Measurements from ENCODE around the gene TAX1BP1. TPM values are rescaled to one million over a fixed set of nuclear protein-coding genes. Genes with fewer than 3 reads are reported as not detected.

Gene TAX1BP1
- total RNA-seq, 1 donor: 112 TPM

GRCh38 chr7:27777662-27778061 lies 37.7 kb downstream of the TAX1BP1 start:
- DNase-seq (ENCODE audit: insufficient read length, low spot score, missing footprints): no peak
- peaks cover 54% of the 10 kb centered on the region for H3K79me2 ChIP-seq (ENCODE audit: insufficient read depth, low read length)
- no peaks in the 10 kb centered on the region for H3K27me3 ChIP-seq (ENCODE audit: insufficient read depth, low read length)
- no peak overlapping the region for H3K27ac ChIP-seq (ENCODE audit: low read depth, low read length)
- H3K4me1 ChIP-seq (ENCODE audit: insufficient read depth, low read length): peaks cover 12% of the 10 kb centered on the region
- H3K4me3 ChIP-seq (ENCODE audit: insufficient read depth, low read length): no peak overlapping the region
- no peaks in the 10 kb centered on the region for H3K9me3 ChIP-seq (ENCODE audit: low read depth, low read length)
- no peak overlapping the region for H3K4me2 ChIP-seq (ENCODE audit: insufficient read depth, low read length)
- H3K36me3 ChIP-seq (ENCODE audit: insufficient read depth, low read length): no peaks in the 10 kb centered on the region
- peaks cover 4% of the 10 kb centered on the region for H4K20me1 ChIP-seq (ENCODE audit: insufficient read depth, low read length)
- no peak for TF ChIP-seq CTCF (IDR thresholded peaks at IDR 0.05; ENCODE audit: extremely low read depth, low read depth, low read length)
- no peak overlapping the region for H2AFZ ChIP-seq (ENCODE audit: low read length)

- no peaks in the 10 kb centered on the region for H3K27me3 ChIP-seq (ENCODE audit: insufficient read depth, low read length)
- H3K27ac ChIP-seq (ENCODE audit: low read depth, low read length): no peak overlapping the region
- peaks cover 7% of the 10 kb centered on the region for H4K20me1 ChIP-seq (ENCODE audit: insufficient read depth, low read length)
- no peak overlapping the region for H2AFZ ChIP-seq (ENCODE audit: low read length)
- no peak for DNase-seq (ENCODE audit: insufficient read length, low spot score, missing footprints)
- H3K4me3 ChIP-seq (ENCODE audit: insufficient read depth, low read length): no peak overlapping the region
- no peak for TF ChIP-seq CTCF (IDR thresholded peaks at IDR 0.05; ENCODE audit: extremely low read depth, low read depth, low read length)
- peaks cover 33% of the 10 kb centered on the region for H3K4me1 ChIP-seq (ENCODE audit: insufficient read depth, low read length)
- H3K4me2 ChIP-seq (ENCODE audit: insufficient read depth, low read length): no peak overlapping the region
- no peaks in the 10 kb centered on the region for H3K36me3 ChIP-seq (ENCODE audit: insufficient read depth, low read length)
- H3K9me3 ChIP-seq (ENCODE audit: low read depth, low read length): no peaks in the 10 kb centered on the region
- peaks cover 49% of the 10 kb centered on the region for H3K79me2 ChIP-seq (ENCODE audit: insufficient read depth, low read length)
Observed at GRCh38 chr7:27779873-27780272, 39.9 kb downstream of the TAX1BP1 start.

- H3K27me3 ChIP-seq (ENCODE audit: insufficient read depth, low read length): no peaks in the 10 kb centered on the region
- DNase-seq (ENCODE audit: insufficient read length, low spot score, missing footprints): no peak
- TF ChIP-seq CTCF (IDR thresholded peaks at IDR 0.05; ENCODE audit: extremely low read depth, low read depth, low read length): no peak
- H3K4me2 ChIP-seq (ENCODE audit: insufficient read depth, low read length): no peak overlapping the region
- peaks cover 33% of the 10 kb centered on the region for H3K4me1 ChIP-seq (ENCODE audit: insufficient read depth, low read length)
- no peaks in the 10 kb centered on the region for H3K9me3 ChIP-seq (ENCODE audit: low read depth, low read length)
- H3K27ac ChIP-seq (ENCODE audit: low read depth, low read length): no peak overlapping the region
- peaks cover 3% of the 10 kb centered on the region for H4K20me1 ChIP-seq (ENCODE audit: insufficient read depth, low read length)
- no peak overlapping the region for H2AFZ ChIP-seq (ENCODE audit: low read length)
- H3K4me3 ChIP-seq (ENCODE audit: insufficient read depth, low read length): no peak overlapping the region
- H3K79me2 ChIP-seq (ENCODE audit: insufficient read depth, low read length): peaks cover 39% of the 10 kb centered on the region
- H3K36me3 ChIP-seq (ENCODE audit: insufficient read depth, low read length): peaks cover 8% of the 10 kb centered on the region
Observed at GRCh38 chr7:27781188-27781587, 41.2 kb downstream of the TAX1BP1 start.

GRCh38 chr7:27782849-27783248 lies 42.9 kb downstream of the TAX1BP1 start:
- Histone ChIP-seq H3K79me2 (ENCODE audit: insufficient read depth, low read length) (peaks cover 23% of the 10 kb centered on the region), H3K4me1 (ENCODE audit: insufficient read depth, low read length) (peaks cover 33% of the 10 kb centered on the region), H3K4me3 (ENCODE audit: insufficient read depth, low read length) (no peak overlapping the region), H4K20me1 (ENCODE audit: insufficient read depth, low read length) (peaks cover 3% of the 10 kb centered on the region), H3K27me3 (ENCODE audit: insufficient read depth, low read length) (no peaks in the 10 kb centered on the region), H3K4me2 (ENCODE audit: insufficient read depth, low read length) (peak overlapping the region; percentile 57), H3K9me3 (ENCODE audit: low read depth, low read length) (no peaks in the 10 kb centered on the region), H2AFZ (ENCODE audit: low read length) (no peak overlapping the region), H3K27ac (ENCODE audit: low read depth, low read length) (peak overlapping the region; percentile 82), H3K36me3 (ENCODE audit: insufficient read depth, low read length) (peaks cover 15% of the 10 kb centered on the region)
- peak; percentile 31 for DNase-seq (ENCODE audit: insufficient read length, low spot score, missing footprints)
- TF ChIP-seq CTCF (IDR thresholded peaks at IDR 0.05; ENCODE audit: extremely low read depth, low read depth, low read length): no peak

All from osteoblast (primary cell).